ENCODE data around the gene WNT5A. TPM values are rescaled to one million over a fixed set of nuclear protein-coding genes. Genes with fewer than 3 reads are reported as not detected.

Gene WNT5A
- 1 to 10 TPM; 3.2 to 4.0 TPM for total RNA-seq
- long read RNA-seq, partial matches to known transcripts = 0 of 1 reads
- long read RNA-seq, other reads (novel, unspliced or antisense) = 1 of 1 reads

DNA sequence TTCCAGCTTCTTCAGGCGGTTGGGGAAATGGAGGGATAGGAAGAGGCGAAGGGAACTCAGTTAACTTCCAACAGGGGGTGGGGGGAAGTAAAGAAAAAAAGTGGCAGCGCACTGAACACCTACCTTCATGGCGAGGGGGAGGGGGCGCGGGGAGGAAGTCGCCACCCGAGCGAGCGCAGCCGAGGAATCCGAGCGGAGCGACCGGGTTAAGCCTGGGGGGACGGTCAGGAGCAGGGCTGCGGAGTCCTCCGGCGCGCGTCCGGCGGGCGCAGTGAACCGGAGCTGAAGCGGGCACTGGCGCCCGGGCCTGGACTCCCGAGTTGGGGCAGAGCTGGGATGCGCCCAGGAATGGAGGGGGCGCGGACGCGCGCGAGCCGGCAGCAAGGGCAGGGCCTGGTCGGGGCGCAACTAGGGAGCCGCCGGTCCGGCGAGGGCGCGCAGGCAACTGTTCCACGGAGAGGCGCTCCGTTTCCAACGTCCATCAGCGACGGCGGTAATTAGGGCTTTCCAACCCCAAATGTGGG lies at the start of gene WNT5A:
Gene WNT5A (minus strand): TSS at position 450 of the 524 bp plus-strand sequence. CDS start 321 bp downstream, at position 129.
- intact Hi-C loops (cut with DNase I, micrococcal nuclease) = loop anchor here in 1 of 2 donors (10.0 kb wide), 2 partner anchors 238 to 758 kb away; no protein-coding TSS in a partner anchor
- ATAC-seq (peak; percentile 15), DNase-seq (peak; percentile 40 to 44)

DNA sequence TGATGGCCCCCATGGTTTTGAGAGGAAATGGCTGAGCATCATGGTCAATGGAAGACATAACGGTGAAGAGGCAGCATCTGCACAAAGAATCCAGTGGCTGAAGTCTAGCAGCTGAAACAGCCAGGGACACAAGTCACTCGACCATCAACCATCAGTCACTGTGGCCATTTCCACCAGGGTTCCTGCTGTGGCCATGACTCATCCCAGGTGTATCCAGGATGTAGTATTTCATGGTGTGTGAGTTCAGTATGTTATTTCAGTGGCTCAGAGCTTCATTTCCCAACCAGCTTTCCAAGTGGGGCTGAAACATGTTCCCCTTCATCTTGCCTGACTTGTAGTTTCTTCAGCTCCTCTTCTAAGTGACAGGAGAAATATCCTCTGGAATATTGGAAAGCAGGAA lies 47.8 kb upstream of the WNT5A start:
- ATAC-seq (no peak), DNase-seq (no peak)
- intact Hi-C loops (cut with DNase I, micrococcal nuclease) = no loop called here

DNA sequence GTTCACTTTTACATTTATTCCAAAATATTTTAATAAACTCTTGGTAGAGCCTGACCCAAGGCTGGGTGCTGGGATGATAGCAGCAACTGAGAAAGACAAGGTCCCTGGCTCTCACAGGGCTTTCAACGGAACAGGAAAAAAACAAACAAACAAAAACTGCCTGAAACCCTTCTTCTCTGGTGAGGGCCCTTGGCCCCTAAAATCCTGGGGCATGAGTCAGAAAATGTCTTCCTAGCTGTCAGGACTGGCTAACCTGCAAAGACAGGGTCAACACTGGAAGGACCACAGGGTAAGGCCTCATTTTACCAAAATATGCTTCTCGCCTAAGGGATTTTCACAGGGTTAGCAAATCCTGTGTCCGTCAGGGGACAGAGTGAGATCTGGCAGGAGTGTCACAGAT lies 45.7 kb upstream of the WNT5A start:
- no peak for DNase-seq
- intact Hi-C loops (cut with DNase I, micrococcal nuclease) = no loop called here
- no peak for ATAC-seq

DNA sequence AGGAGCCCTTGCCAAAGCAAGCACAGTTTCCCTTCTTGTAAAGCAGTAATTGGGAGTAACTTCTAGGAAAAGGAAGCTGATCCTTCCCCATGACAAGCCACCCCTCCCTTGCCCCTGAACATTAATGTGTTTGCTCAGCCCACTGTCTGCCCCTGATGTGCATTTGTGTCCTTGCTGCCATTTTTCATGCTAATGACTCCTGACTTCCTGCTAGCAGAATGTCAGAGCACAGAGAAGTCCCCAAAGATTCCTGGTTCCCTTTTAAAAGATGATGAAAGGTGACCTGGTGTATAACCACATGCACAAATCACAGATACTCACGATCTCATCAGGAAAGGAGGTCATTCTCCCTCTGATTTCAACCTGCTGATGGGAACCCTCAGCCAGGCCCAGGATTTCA lies 44.2 kb upstream of the WNT5A start:
- intact Hi-C loops (cut with DNase I, micrococcal nuclease) = no loop called here
- no peak for ATAC-seq
- no peak for DNase-seq

DNA sequence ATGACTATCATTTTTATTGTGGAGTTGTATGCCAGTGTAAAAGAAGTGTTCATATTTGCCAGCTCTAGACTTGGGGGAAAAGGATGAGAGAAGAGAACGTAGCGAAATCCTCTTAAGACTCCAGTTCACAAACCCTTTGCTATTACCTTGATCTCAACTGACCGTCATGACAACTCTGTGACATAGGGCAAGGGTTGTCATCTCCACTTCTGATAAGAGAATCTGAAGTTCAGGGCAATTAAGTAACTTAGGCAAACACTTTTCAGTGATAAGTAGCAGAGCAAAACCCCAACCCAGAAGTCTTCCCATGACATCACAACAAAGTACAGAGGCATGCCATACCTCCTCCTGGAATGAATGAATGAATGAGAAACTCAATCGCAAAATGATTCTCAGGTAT lies 40.3 kb upstream of the WNT5A start:
- intact Hi-C loops (cut with DNase I, micrococcal nuclease) = no loop called here
- DNase-seq = no peak
- peak; percentile 68 for ATAC-seq

DNA sequence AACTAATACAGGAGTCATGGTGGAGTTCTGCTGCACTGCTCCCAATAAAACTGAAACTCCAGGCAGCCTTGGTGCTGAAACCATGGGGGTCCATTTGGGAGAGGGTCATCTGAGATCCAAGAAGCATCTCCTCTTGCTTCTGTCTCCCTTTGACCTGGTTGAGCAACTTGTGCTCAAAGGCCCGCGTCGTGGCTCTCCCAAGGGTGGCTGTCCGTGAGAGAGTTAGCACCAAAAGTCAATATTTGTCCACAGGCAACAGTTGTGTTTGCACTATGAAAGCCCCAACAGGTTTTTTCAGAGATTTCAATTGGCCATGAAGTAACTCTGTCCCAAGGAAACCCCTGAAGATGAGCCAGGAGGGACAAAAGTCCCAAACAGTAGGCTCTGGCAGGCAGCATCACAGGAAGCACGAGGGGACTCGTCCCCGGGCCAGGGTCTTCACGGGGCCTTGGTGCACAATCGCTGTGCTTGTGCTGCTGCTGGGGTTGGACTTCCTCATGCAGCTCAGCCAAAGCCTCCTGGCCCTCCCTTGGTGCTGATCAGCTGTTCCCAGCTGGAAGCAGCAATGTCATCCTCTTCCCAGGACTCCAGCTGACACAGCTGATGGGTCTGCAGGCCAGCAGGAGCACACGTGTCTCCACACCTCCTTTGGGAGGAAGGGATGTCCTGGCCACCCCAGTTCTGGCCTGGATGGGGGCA lies 39.4 kb upstream of the WNT5A start:
- intact Hi-C loops (cut with DNase I, micrococcal nuclease) = no loop called here
- peak; percentile 82 for ATAC-seq
- peak; percentile 18 to 30 for DNase-seq

DNA sequence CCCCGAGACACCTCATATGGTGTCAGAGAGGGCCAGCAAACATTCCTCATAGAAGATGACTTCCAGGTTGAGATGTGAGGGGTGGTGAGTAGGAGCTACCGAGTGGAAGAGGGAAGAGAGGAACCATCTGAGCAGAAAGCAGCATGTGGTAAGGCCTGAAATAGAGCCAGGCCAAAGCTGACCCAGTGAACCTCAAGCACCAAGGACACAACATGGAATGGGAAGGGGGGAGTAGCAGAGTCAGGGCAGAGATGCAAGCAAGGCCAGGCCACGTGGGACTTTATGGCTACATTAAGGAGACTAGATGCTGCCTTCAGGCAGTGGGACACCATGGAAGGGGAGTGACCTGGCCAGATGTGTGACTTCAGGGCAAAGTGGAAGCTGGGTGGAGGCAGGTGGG lies 38.3 kb upstream of the WNT5A start:
- DNase-seq = no peak
- ATAC-seq = no peak
- intact Hi-C loops (cut with DNase I, micrococcal nuclease) = no loop called here

DNA sequence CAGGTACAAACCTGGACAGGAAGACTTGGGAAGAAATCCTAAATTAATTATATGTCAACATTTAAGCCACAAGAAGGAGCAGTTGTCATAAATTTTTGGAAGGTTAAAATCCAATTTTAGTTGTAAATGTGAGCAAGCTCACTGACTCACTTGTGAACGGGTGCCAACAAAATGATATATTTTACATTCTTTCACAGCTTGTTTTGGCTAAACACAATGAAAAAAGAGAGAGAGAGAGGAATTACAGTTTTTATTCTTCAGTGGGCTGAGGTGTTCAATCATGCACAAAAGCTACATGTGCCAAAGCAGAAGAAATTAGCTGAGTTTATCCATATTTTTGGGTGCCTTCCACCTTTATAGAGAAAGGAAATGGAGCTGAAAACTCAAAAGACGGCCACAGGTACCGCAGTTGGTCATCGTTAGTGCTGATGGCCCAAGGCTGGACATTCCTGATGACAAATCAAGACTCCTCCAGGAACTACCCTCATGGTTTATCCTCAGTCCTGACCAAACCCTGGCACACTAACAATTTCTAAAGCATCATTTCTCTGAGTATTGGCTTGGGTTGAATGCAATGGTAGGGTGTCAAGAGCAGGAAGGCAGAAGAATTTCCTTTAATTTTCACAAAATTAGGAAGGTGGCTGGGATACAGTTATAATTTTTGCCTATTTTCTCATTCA lies 37.6 kb upstream of the WNT5A start:
- ATAC-seq (no peak), DNase-seq (no peak)
- intact Hi-C loops (cut with DNase I, micrococcal nuclease) = no loop called here

DNA sequence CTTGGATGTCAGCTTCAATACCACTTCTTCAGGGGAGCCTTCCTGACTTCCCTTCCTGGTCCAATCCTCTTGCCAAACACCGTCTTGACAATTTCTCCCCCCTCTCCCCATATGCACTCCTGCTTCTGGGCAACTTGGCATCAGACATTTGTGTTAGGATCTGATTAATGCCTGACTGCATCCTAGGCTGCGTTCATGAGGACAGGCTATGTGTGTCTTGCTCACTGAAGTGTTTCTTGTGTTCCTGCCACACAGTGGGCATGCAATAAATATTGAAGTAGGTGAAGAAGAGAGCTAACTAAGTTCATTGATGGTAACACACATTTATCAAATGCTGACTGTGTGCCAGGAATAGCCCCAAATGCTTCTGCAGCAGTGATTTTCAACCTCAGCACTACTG lies 36.4 kb upstream of the WNT5A start:
- intact Hi-C loops (cut with DNase I, micrococcal nuclease) = no loop called here
- DNase-seq (no peak), ATAC-seq (no peak)

DNA sequence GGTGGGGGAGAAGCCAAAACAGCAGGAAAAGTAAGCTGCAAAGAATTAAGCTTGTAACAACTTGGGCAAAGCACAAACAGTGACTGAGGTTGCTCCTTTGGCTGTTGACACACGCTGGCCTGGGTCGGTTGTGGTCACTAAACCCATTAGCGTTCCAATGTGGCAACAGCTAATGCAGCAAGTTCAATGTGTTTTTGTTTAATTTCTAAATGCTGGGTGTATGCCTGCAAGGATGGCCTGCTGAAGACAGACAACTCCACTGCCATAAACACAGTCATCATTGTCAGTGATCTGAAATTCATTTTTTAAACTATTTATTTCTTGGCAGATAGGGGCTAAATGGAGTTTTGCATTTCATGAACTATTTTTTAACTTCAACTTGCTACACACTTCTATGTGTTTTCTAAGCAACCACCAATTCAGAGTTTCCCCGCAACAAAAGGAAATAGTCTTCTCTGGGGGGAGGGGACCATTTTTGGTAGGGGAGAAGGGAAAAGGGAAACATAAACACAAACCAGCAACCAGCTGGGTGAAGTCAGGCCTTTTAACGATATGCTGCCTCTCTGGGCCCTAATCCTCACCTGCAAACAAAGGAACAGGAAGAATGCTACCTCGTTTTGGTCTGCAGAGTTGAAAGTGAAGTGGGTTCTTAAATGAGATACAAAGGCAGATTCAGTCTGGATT lies 34.8 kb upstream of the WNT5A start:
- DNase-seq (no peak), ATAC-seq (no peak)
- intact Hi-C loops (cut with DNase I, micrococcal nuclease) = no loop called here

DNA sequence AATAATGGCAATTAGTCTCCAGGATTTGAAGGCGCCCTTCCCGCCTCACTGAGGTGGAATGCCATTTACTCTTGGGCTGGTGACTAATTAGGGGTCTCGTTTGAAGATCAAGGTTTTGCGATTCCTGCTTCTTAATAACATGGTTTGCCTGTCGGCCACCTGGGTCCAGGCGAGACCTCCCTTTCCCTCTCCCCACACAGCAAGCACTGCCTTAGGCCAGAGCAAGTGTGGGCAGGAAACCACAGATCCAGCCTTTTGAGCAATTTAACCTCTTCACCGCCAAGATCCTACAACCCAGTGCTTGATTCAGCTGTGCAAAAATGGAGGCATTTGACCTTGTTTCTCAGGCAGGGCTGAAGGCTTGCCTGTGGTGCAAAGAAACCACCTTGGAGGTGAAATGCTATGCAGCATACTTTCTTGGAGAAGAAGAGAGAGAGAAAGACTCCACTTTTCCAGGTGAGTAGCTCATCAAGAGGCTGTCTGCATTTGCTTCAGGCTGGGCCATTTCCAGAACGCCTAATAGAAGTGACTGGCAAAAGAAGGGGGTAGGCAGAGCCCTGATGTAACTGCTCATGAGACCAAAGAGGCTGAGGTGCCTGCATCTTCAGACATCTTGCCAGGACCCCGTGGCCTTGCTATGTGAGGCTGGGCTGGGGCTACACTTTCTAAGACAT lies 34.1 kb upstream of the WNT5A start:
- DNase-seq = no peak
- intact Hi-C loops (cut with DNase I, micrococcal nuclease) = no loop called here
- no peak for ATAC-seq

DNA sequence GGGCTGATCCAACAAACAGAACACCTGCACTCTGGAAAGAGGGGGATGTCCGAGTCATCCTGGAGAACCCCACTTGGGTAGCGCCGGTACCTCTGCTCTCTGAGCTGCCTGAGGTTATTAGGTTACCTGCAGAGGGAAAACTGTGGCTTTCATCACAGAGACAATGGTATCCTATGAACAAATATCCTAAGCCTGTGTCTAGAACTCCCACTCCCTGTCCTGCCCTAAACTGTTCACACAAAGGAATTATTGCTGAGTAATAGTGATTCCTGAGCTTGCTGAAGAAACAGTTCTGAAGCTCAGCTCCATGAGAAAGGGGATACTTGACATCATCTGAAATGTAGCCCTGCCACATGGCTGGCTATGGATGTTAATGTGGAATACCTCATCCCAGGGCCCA lies 31.9 kb upstream of the WNT5A start:
- ATAC-seq (no peak), DNase-seq (no peak)
- intact Hi-C loops (cut with DNase I, micrococcal nuclease) = no loop called here

DNA sequence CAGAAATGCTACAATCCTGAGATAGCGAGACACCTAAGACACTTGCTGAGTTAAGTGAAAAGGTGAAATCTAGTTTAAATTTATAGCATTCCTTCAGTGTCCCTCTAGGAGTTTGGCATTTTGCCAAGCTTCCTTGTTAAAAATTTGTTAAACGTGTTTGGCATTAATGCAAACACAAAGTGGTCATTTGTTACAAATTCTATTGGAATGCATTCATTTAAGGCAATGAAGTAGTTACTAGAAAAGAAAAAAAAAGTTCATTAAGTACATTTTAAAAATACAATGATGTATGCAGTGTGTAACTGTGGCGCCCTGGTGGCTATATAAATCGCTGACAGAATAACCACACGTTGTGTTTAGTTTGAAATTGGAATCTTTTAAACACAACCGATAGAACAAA lies 31.3 kb upstream of the WNT5A start:
- DNase-seq = no peak
- ATAC-seq = no peak
- intact Hi-C loops (cut with DNase I, micrococcal nuclease) = no loop called here

DNA sequence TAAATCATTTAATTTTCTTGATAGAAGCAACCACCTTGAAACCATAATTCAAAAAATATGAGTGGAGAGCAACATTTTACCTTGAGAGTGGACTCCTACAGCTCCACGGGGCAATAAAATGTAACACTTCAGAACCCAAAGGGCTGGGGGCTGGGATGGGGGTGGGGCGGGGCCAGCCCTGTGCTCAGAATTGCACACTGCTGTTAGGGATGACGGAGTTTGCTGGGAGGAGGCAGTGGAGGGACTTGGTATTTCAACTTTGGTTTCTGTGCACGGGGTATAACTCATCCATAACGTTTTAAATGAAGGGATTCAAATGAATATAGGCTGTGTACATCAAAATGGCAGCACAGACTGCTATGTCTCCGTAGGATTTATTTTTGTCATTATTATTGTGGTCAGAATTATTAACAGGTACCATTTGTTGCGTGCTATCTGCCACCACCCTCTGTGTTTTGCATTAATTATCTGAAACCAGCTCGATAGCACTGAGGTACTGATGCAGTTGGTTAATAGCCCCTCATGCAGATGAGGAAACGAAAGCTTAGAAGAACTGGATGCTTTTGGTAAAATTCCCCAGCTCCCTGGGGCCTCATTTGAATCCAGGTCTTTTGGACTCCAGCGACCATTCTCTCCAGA lies 29.4 kb upstream of the WNT5A start:
- ATAC-seq (no peak), DNase-seq (no peak)
- intact Hi-C loops (cut with DNase I, micrococcal nuclease) = no loop called here

DNA sequence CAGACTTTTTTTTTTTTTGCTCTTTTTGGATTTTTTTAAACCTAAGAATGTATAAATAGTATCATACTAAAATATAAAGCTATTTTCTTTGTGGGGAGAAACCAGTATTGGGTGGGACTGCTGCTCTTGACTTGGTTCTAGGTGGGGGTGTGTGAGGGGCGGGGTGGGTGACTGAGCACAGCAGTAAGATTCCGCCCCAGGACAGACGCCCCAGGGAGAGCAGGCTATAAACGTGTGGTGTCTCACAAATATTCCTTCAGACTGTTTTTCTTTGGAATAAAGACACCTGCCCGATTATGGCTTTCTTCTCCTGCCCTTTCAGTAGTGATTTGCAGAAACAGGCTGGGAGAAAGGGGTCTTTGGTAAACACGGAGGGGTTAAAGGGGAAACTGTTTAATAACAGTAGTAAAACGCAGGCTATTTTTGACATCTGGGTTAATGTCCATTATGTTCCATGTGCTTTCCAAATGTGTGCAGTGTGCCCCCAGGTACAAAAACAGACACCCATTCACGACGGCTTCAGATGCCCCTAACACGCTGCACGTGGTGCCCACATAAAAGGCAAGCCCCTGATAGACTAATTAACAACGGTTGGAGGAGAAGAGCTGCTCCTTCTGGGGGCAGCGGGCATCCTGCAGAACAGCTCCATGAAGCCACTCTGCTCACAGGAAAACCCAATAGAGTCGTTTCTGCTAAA lies 28.6 kb upstream of the WNT5A start:
- intact Hi-C loops (cut with DNase I, micrococcal nuclease) = no loop called here
- no peak for ATAC-seq

DNA sequence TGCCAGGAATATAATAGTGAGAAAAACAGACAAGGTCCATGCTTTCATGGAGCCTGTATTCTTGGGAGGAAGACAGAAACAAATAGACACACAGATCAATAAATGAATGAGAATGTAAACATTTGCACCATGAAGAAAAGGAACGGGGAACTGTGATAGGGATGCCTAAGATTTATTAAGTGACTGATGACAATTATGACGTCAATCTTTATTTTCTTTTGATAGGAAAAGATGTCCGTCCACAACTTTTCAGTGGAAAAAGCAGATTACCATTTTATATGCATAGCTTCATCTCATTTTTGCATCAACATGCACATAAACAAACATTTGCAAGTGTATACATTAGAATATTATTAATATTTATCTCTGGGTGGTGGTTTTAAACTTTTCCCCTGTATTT lies 27.9 kb upstream of the WNT5A start:
- ATAC-seq (no peak), DNase-seq (no peak)
- intact Hi-C loops (cut with DNase I, micrococcal nuclease) = no loop called here

More for the DNA sequence above, 28.6 kb upstream of the WNT5A start:
- DNase-seq = no peak

DNA sequence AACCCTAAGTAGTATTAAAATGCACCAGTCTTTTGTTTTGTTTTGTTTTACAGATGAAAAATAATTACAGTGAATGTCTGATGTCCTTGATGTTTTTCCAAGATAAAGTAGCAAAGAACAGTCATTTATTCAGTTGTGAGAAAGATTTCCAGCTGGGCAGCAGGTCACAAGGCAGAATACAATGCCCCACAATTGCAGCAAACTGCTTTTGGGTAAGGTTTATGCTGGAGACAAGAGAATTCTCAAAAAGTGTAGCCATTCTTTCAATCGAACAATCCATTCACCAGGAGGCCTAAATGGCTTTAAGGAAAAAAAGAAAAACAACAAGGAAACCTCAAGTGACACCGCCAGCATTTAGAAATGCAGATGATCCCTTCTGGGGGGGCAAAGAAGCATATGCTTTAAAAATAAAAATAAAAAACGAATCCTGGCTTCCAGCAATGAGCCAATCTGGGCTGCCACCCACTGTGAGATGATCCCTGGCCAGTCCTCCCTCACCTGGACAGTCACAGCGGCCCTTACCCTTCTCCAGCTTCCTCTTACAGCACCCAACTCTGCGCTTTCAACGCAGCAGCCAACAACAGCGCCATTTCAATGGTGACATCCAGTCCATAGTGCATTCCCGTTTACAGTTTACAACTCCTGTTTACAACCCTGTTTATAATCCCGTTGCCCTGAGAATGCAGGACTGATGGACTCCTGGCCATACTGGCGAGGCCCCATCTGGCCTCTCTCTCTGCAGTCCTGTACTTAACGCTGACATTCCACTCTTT lies 25.7 kb upstream of the WNT5A start:
- intact Hi-C loops (cut with DNase I, micrococcal nuclease) = no loop called here
- ATAC-seq = peak; percentile 88
- DNase-seq = peak in 1 of 2 donors; percentile 10

Data from left colon (tissue), 2 donors.